GM19452 (cell line): Measurements from ENCODE around the gene AP2S1.
"Not testable (repeated sequence)": the region's sequence is repeated elsewhere in the genome, so short reads cannot be mapped to it uniquely, and the experiment has no call there.

Source experiments
- ATAC-seq: cut with Tn5 transposase; IDR thresholded peaks from one replicate; pipeline ENCODE4 v1.9.1; 2021; ENCODE audit not compliant: unreplicated experiment

Gene AP2S1

GRCh38 chr19:46850228-46851203, at the start of gene AP2S1:
AP2S1 (minus strand) TSS chr19:46850846; CDS start chr19:46850766, 80 bp downstream.
- ATAC-seq = peak; percentile 95

- no peak for ATAC-seq
Measured at GRCh38 chr19:46900341-46900740, 49.7 kb upstream of the AP2S1 start.

GRCh38 chr19:46898731-46899130, 48.1 kb upstream of the AP2S1 start:
- ATAC-seq = no peak

GRCh38 chr19:46896076-46896794, 45.6 kb upstream of the AP2S1 start:
- no peak for ATAC-seq

GRCh38 chr19:46892252-46893179, 41.9 kb upstream of the AP2S1 start:
- ATAC-seq = no peak

- ATAC-seq = no peak
Measured at GRCh38 chr19:46890423-46891170, 40.0 kb upstream of the AP2S1 start.

GRCh38 chr19:46887240-46887782, 36.7 kb upstream of the AP2S1 start:
- no peak for ATAC-seq

GRCh38 chr19:46886546-46887239, 36.0 kb upstream of the AP2S1 start:
- ATAC-seq = no peak

GRCh38 chr19:46885411-46885810, 34.8 kb upstream of the AP2S1 start:
- no peak for ATAC-seq

GRCh38 chr19:46882751-46883150, 32.1 kb upstream of the AP2S1 start:
- ATAC-seq = not testable (repeated sequence)

- no peak for ATAC-seq
Measured at GRCh38 chr19:46882034-46882433, 31.4 kb upstream of the AP2S1 start.

- ATAC-seq = no peak
Measured at GRCh38 chr19:46881092-46881491, 30.4 kb upstream of the AP2S1 start.

GRCh38 chr19:46880431-46880830, 29.8 kb upstream of the AP2S1 start:
- no peak for ATAC-seq

GRCh38 chr19:46878613-46879375, 28.1 kb upstream of the AP2S1 start:
- ATAC-seq = no peak

- ATAC-seq = no peak
Measured at GRCh38 chr19:46875657-46876056, 25.0 kb upstream of the AP2S1 start.

GRCh38 chr19:46875234-46875633, 24.6 kb upstream of the AP2S1 start:
- no peak for ATAC-seq

- no peak for ATAC-seq
Measured at GRCh38 chr19:46872967-46873366, 22.3 kb upstream of the AP2S1 start.

GRCh38 chr19:46871173-46871572, 20.5 kb upstream of the AP2S1 start:
- ATAC-seq = not testable (repeated sequence)
